Endodermal cell (in vitro differentiated cells): Measurements from ENCODE around the gene AIFM2. TPM values are rescaled to one million over a fixed set of nuclear protein-coding genes. Genes with fewer than 3 reads are reported as not detected.
A peak's percentile ranks its signal among the peaks of the same experiment; 100 is the strongest.
"Not testable (repeated sequence)": the region's sequence is repeated elsewhere in the genome, so short reads cannot be mapped to it uniquely, and the experiment has no call there.

Experiments used
- DNase-seq: peaks from one replicate; pipeline ENCODE4 v3.0.0-alpha.2; 2017
- H3K27ac ChIP-seq: 2 replicates; pipeline ENCODE4 v1.5.1; 2013; ENCODE audit warnings: mild to moderate bottlenecking, low read depth, low read length, moderate library complexity
- H3K27me3 ChIP-seq: 2 replicates; pipeline ENCODE4 v1.6.1; 2013; ENCODE audit warnings: mild to moderate bottlenecking, low read length, moderate library complexity; ENCODE audit not compliant: insufficient read depth, control insufficient read depth, poor library complexity, severe bottlenecking
- H3K36me3 ChIP-seq: 2 replicates; pipeline ENCODE4 v1.7.0; 2013; ENCODE audit warnings: mild to moderate bottlenecking, low read length, moderate library complexity; ENCODE audit not compliant: control insufficient read depth, insufficient read depth
- H3K4me1 ChIP-seq: one replicate; pipeline ENCODE4 v1.7.0; 2013; ENCODE audit warnings: low read length; ENCODE audit not compliant: control insufficient read depth, insufficient read depth
- H3K4me3 ChIP-seq: 2 replicates; pipeline ENCODE4 v1.5.1; 2013; ENCODE audit warnings: mild to moderate bottlenecking, low read length, moderate library complexity
- H3K9ac ChIP-seq: 2 replicates; pipeline ENCODE4 v1.6.1; 2013; ENCODE audit warnings: mild to moderate bottlenecking, low read length, moderate library complexity; ENCODE audit not compliant: poor library complexity, severe bottlenecking; ENCODE audit errors: extremely low read depth
- H3K9me3 ChIP-seq: 2 replicates; pipeline ENCODE4 v1.6.1; 2013; ENCODE audit warnings: mild to moderate bottlenecking, low read length, moderate library complexity; ENCODE audit not compliant: control insufficient read depth
- H3K27ac Mint-ChIP-seq: 2 replicates; pipeline ENCODE4 v1.8.0; 2020; ENCODE audit warnings: mixed read lengths
- H3K27me3 Mint-ChIP-seq: 2 replicates; pipeline ENCODE4 v1.8.0; 2021; ENCODE audit warnings: mild to moderate bottlenecking, mixed read lengths; ENCODE audit not compliant: insufficient read depth
- H3K36me3 Mint-ChIP-seq: 2 replicates; pipeline ENCODE4 v1.8.0; 2020; ENCODE audit warnings: low read depth, mixed read lengths
- H3K4me1 Mint-ChIP-seq: 2 replicates; pipeline ENCODE4 v1.8.0; 2020; ENCODE audit warnings: mixed read lengths
- H3K4me3 Mint-ChIP-seq: 2 replicates; pipeline ENCODE4 v1.8.0; 2020; ENCODE audit warnings: mild to moderate bottlenecking, moderate library complexity, mixed read lengths
- H3K9me3 Mint-ChIP-seq: 2 replicates; pipeline ENCODE4 v1.8.0; 2020; ENCODE audit warnings: mild to moderate bottlenecking, mixed read lengths
- CTCF ChIP-seq: fragments of 200-600 bp; sonication (generic); conservative IDR thresholded peaks from 2 replicates; pipeline ENCODE4 v1.5.0; 2021; ENCODE audit warnings: antibody characterized with exemption, mild to moderate bottlenecking
- whole genome bisulfite sequencing, 2 experiments: methylation state at CpG; one replicate each; pipeline versions ENCODE4 v1.1.5 to v1.1.7; 2013; ENCODE audit warnings: missing lambda C conversion rate in 2 of 2, mixed read lengths in 1 of 2; ENCODE audit not compliant: insufficient coverage in 1 of 2, insufficient read length in 1 of 2; 5-methylcytosine and 5-hydroxymethylcytosine counted together
- long read RNA-seq, 4 experiments: library from polyadenylated mRNA in 2 of 4; library from RNA in 1 of 4; library from capped mRNA in 1 of 4; stranded (forward) in 3 of 4; unstranded in 1 of 4; transcript quantifications; one replicate each; pipeline ENCODE4 v2.0.0, GENCODE V29; 2020 to 2021; ENCODE audit warnings: inconsistent platforms in 1 of 4
- polyA plus RNA-seq, 2 experiments: library from polyadenylated mRNA; stranded (reverse); fragments of 50-300 nt; gene quantifications; one replicate each; pipeline ENCODE4 v1.2.3, GENCODE V29; 2013
- total RNA-seq, 2 donors: library from RNA; stranded (reverse); fragmentation: NEBNext Ultra II Directional in 1 of 2; extraction: Animal tissue kit (Norgen Biotek cat#: 25700) in 1 of 2; gene quantifications; 2 replicates in 1 of 2; 3 replicates in 1 of 2; pipeline ENCODE4 v1.2.1, GENCODE V29; 2021

Gene AIFM2
- 1 to 10 TPM; 7.1 to 7.6 TPM for total RNA-seq
- 0.85 TPM for polyA plus RNA-seq (2013, experiment 1 of 2)
- 1.2 TPM for polyA plus RNA-seq (2013, experiment 2 of 2)
- long read RNA-seq, experiment 1, partial matches to known transcripts: 1 of 5 reads
- long read RNA-seq, experiment 1, other reads (novel, unspliced or antisense): 3 of 5 reads
- long read RNA-seq, experiment 2, transcript AIFM2-201 (9 exons, 3,243 nt): major isoform, 11 of 32 reads
- long read RNA-seq, experiment 2, partial matches to known transcripts: 3 of 32 reads
- long read RNA-seq, experiment 2, other reads (novel, unspliced or antisense): 15 of 32 reads
- long read RNA-seq, experiment 3, transcript AIFM2-201 (9 exons, 3,243 nt): major isoform, 27 of 48 reads
- long read RNA-seq, experiment 3, partial matches to known transcripts: 3 of 48 reads
- long read RNA-seq, experiment 3, other reads (novel, unspliced or antisense): 16 of 48 reads
- long read RNA-seq, experiment 4, transcript AIFM2-201 (9 exons, 3,243 nt): major isoform, 12 of 37 reads
- long read RNA-seq, experiment 4, partial matches to known transcripts: 3 of 37 reads
- long read RNA-seq, experiment 4, other reads (novel, unspliced or antisense): 18 of 37 reads

- H3K4me3 ChIP-seq: peak within 1 kb of the TSS; percentile 80
- WGBS, 2 experiments: 12 to 20% methylated on average over 24 to 80 of the region's 80 CpGs
- H3K36me3 ChIP-seq: no peaks in the 10 kb centered on the region
- Mint-ChIP-seq H3K27ac (peak within 1 kb of the TSS; percentile 89), H3K27me3 (peaks cover 22% of the 10 kb centered on the region), H3K9me3 (no peaks in the 10 kb centered on the region), H3K4me3 (peak within 1 kb of the TSS; percentile 75), H3K36me3 (peaks cover 2% of the 10 kb centered on the region), H3K4me1 (peaks cover 11% of the 10 kb centered on the region)
- H3K9ac ChIP-seq: peak within 1 kb of the TSS; percentile 59
- peak; percentile 90 for DNase-seq
- no peaks in the 10 kb centered on the region for H3K9me3 ChIP-seq
- TF ChIP-seq CTCF: peak; percentile 56
- no peaks in the 10 kb centered on the region for H3K4me1 ChIP-seq
- H3K27me3 ChIP-seq: peaks cover 21% of the 10 kb centered on the region
- no peak within 1 kb of the TSS for H3K27ac ChIP-seq
Measured at GRCh38 chr10:70132098-70133029, at the start of gene AIFM2. TSS of gene AIFM2 (minus strand) at chr10:70132825. CDS start at chr10:70124084, 8,741 bp downstream.

DNA sequence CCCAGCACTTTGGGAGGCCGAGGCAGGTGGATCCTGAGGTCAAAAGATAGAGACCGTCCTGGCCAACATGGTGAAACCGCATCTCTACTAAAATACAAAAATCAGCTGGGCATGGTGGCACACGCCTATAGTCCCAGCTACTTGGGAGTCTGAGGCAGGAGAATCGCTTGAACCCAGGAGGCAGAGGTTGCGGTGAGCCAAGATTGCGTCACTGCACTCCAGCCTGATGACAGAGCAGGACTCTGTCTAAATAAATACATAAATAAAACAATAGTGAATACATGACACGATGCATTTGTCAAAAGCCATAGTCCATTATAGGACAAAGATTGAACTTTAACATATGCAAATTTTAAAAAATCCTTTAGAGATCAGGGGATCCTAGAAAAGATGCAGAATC lies 46.6 kb upstream of the AIFM2 start:
- H3K27ac Mint-ChIP-seq, H3K4me1 ChIP-seq, H3K36me3 Mint-ChIP-seq, H3K9ac ChIP-seq, H3K9me3 ChIP-seq, H3K27ac ChIP-seq, H3K4me3 Mint-ChIP-seq, H3K4me1 Mint-ChIP-seq, H3K36me3 ChIP-seq, DNase-seq, H3K4me3 ChIP-seq: not testable (repeated sequence)
- H3K9me3 Mint-ChIP-seq: peaks cover 14% of the 10 kb centered on the region
- 84 to 91% methylated on average over 4 to 8 of the region's 8 CpGs for WGBS, 2 experiments
- H3K27me3 Mint-ChIP-seq: peaks cover 28% of the 10 kb centered on the region
- peaks cover 26% of the 10 kb centered on the region for H3K27me3 ChIP-seq

DNA sequence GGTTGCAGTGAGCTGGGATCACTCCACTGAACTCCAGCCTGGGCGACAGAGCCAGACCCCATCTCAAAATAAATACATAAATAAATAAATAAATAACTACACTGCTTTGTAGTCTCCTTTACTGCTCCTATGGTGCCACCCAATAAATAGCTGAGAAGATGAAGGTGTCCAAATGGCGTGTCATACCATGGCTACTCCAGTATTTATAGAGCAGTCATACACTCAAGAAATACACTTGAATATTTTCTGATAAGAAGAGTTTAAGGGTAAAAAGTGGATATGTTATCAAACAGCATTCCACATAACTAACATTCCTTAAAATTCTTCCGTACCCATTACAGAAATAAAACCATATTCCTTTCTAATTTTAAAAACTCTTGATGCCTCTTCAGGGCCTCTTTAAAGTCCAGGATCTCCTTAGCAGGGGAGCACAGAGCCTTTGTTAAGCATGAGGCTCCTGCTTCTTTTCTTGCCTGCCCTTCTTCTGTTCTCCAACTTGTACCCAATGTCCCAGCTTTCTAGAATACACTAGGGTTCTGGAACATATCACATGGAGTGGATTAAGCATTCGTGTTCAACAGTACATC lies 45.6 kb upstream of the AIFM2 start:
- no peak overlapping the region for H3K9ac ChIP-seq
- no peak for DNase-seq
- H3K4me1 ChIP-seq: no peaks in the 10 kb centered on the region
- WGBS, 2 experiments: 84 to 100% methylated on average over 1 to 3 of the region's 4 CpGs
- H3K4me3 Mint-ChIP-seq: no peak overlapping the region
- peaks cover 17% of the 10 kb centered on the region for H3K27me3 ChIP-seq
- TF ChIP-seq CTCF: no peak
- peaks cover 21% of the 10 kb centered on the region for H3K27me3 Mint-ChIP-seq
- no peak overlapping the region for H3K27ac ChIP-seq
- no peak overlapping the region for H3K4me3 ChIP-seq
- H3K36me3 Mint-ChIP-seq: no peaks in the 10 kb centered on the region
- peaks cover 14% of the 10 kb centered on the region for H3K9me3 Mint-ChIP-seq
- no peak overlapping the region for H3K27ac Mint-ChIP-seq
- no peaks in the 10 kb centered on the region for H3K4me1 Mint-ChIP-seq
- peaks cover 6% of the 10 kb centered on the region for H3K9me3 ChIP-seq
- H3K36me3 ChIP-seq: no peaks in the 10 kb centered on the region
